Right lobe of liver (tissue), 6 donors: ENCODE measurements around the gene MAP3K10. TPM values are rescaled to one million over a fixed set of nuclear protein-coding genes. Genes with fewer than 3 reads are reported as not detected.

Experiments used
- ATAC-seq, 4 donors: fragments of 200-7000 bp; cut with Tn5 transposase; one replicate each; pipeline ENCODE4 v1.9.1; 2020; ENCODE audit warnings: mild to moderate bottlenecking in 4 of 4, moderate library complexity in 4 of 4
- DNase-seq, 3 donors: peaks; one replicate each; pipeline ENCODE4 v3.0.0-alpha.2; 2020
- H3K27ac ChIP-seq, 3 donors: fragments of 200-600 bp; one replicate each; pipeline ENCODE4 v1.8.0; 2022
- H3K27me3 ChIP-seq, 2 donors: fragments of 200-600 bp; one replicate each; pipeline ENCODE4 v1.8.0; 2022
- H3K36me3 ChIP-seq, 4 donors: fragments of 200-600 bp; sonication (generic) in 1 of 4; one replicate each; pipeline versions ENCODE4 v1.5.1 to v1.8.0; 2017 to 2022; ENCODE audit warnings: control low read depth in 1 of 4
- H3K4me1 ChIP-seq, 4 donors: fragments of 200-600 bp; sonication (generic) in 1 of 4; one replicate each; pipeline versions ENCODE4 v1.5.1 to v1.8.0; 2017 to 2022; ENCODE audit warnings: control low read depth in 1 of 4
- H3K4me3 ChIP-seq, 3 donors: fragments of 200-600 bp; one replicate each; pipeline ENCODE4 v1.8.0; 2022
- H3K9me3 ChIP-seq, 4 donors: fragments of 200-600 bp; sonication (generic) in 1 of 4; one replicate each; pipeline versions ENCODE4 v1.5.1 to v1.8.0; 2017 to 2022; ENCODE audit warnings: control low read depth in 1 of 4
- CTCF ChIP-seq, 4 donors: fragments of 200-600 bp in 3 of 4; fragments of 450-650 bp in 1 of 4; IDR thresholded peaks; one replicate each; pipeline versions ENCODE4 v1.5.1 to v1.8.0; 2016 to 2022; ENCODE audit warnings: antibody characterized with exemption in 4 of 4, mild to moderate bottlenecking in 2 of 4
- POLR2A ChIP-seq: fragments of 450-650 bp; IDR thresholded peaks from one replicate; pipeline ENCODE4 v1.6.1; 2017; ENCODE audit warnings: antibody characterized with exemption, mild to moderate bottlenecking
- WGBS: methylation state at CpG from one replicate; pipeline ENCODE4 v1.1.6; 2018; ENCODE audit warnings: low coverage, low lambda C conversion rate; ENCODE audit not compliant: insufficient coverage; ENCODE audit errors: missing lambda C conversion rate; 5-methylcytosine and 5-hydroxymethylcytosine counted together
- intact Hi-C, 2 donors: fragments of 100-400 bp; cut with DNase I; formaldehyde crosslinking; loops; one replicate each; pipeline versions ENCODE4 v1.11.2 to v1.14.1; 2022
- total RNA-seq, 6 experiments: library from RNA; depleted of rRNA in 2 of 6; stranded (reverse); fragments of >200 nt in 2 of 6; fragmentation: NEBNext Ultra II Directional in 3 of 6; extraction: Animal tissue kit (Norgen Biotek cat#: 25700) in 3 of 6; gene quantifications; one replicate each; pipeline versions ENCODE4 v1.1.0 to v1.2.4, GENCODE V29; 2016 to 2023
- donor health status: DM: no; HTN: yes; CAD: no.
- donor health status: DM: no; HTN: no; CAD: no.
- donor health status: DM: no; HTN: no; CAD: no.
- donor health status: DM: no; HTN: yes; CAD: no.
- donor health status: DM: no; HTN: yes; CAD: no.

Gene MAP3K10
- total RNA-seq, 6 experiments from 2014 or later = 4.2 to 7.0 (median 6.5) TPM

GRCh38 chr19:40224342-40225150 lies 33.3 kb downstream of the MAP3K10 start:
- Histone ChIP-seq H3K4me3 (no peak overlapping the region), H3K27ac (no peak overlapping the region), H3K9me3 (no peaks in the 10 kb centered on the region), H3K27me3 (no peaks in the 10 kb centered on the region), H3K36me3 (no peaks in the 10 kb centered on the region), H3K4me1 (peaks cover 0 to 16% (median 3%) of the 10 kb centered on the region in 4 donors)
- no peak for TF ChIP-seq POLR2A
- TF ChIP-seq CTCF (IDR thresholded peaks at IDR 0.05) = no peak
- ATAC-seq = no peak
- intact Hi-C loops = loop anchor here in 1 of 2 donors (10.0 kb wide), 1 partner anchor 50 kb away; no protein-coding TSS in a partner anchor
- 40% methylated on average over 7 of the region's 32 CpGs for WGBS
- DNase-seq = no peak

- Histone ChIP-seq H3K27me3 (no peaks in the 10 kb centered on the region), H3K27ac (peak overlapping the region in 2 of 3 donors; percentile 29 to 49), H3K4me3 (peak overlapping the region; percentile 16 to 50 (median 49)), H3K4me1 (peaks cover 0 to 16% (median 3%) of the 10 kb centered on the region in 4 donors), H3K36me3 (no peaks in the 10 kb centered on the region), H3K9me3 (no peaks in the 10 kb centered on the region)
- intact Hi-C loops = loop anchor here in 1 of 2 donors (10.0 kb wide), 1 partner anchor 49 kb away; no protein-coding TSS in a partner anchor
- no peak for TF ChIP-seq POLR2A
- peak in 1 of 4 donors; percentile 22 for TF ChIP-seq CTCF (IDR thresholded peaks at IDR 0.05)
- peak; percentile 24 to 43 (median 36) for ATAC-seq
- 14% methylated on average over 21 of the region's 21 CpGs for whole genome bisulfite sequencing
- no peak for DNase-seq
Observed at GRCh38 chr19:40225440-40226305, 34.4 kb downstream of the MAP3K10 start.

GRCh38 chr19:40228346-40228745 lies 37.1 kb downstream of the MAP3K10 start:
- Histone ChIP-seq H3K4me3 (no peak overlapping the region), H3K27ac (no peak overlapping the region), H3K36me3 (no peaks in the 10 kb centered on the region), H3K27me3 (no peaks in the 10 kb centered on the region), H3K9me3 (no peaks in the 10 kb centered on the region), H3K4me1 (peaks cover 0 to 36% (median 11%) of the 10 kb centered on the region in 4 donors)
- intact Hi-C loops = loop anchor here in 1 of 2 donors (10.0 kb wide), 1 partner anchor 46 kb away; no protein-coding TSS in a partner anchor
- TF ChIP-seq CTCF (IDR thresholded peaks at IDR 0.05) = no peak
- DNase-seq = no peak
- no peak for ATAC-seq
- 55% methylated on average over 10 of the region's 10 CpGs for WGBS

GRCh38 chr19:40228863-40229262 lies 37.6 kb downstream of the MAP3K10 start:
- Histone ChIP-seq H3K27me3 (no peaks in the 10 kb centered on the region), H3K4me3 (no peak overlapping the region), H3K4me1 (peaks cover 0 to 36% (median 11%) of the 10 kb centered on the region in 4 donors), H3K9me3 (no peaks in the 10 kb centered on the region), H3K36me3 (no peaks in the 10 kb centered on the region), H3K27ac (no peak overlapping the region)
- ATAC-seq (no peak), DNase-seq (no peak)
- 92% methylated on average over 4 of the region's 5 CpGs for WGBS
- intact Hi-C loops = loop anchor here in 1 of 2 donors (10.0 kb wide), 1 partner anchor 46 kb away; no protein-coding TSS in a partner anchor
- no peak for TF ChIP-seq POLR2A
